SK-N-SH (cell line): Measurements from ENCODE around the gene TMPRSS11D. TPM values are rescaled to one million over a fixed set of nuclear protein-coding genes. Genes with fewer than 3 reads are reported as not detected.

Experiments used
- CTCF ChIA-PET: fragments of 300-600, 350-600 bp; formaldehyde crosslinking; extraction: SDS; loops from one replicate; lab custom pipeline; 2021; lab: Yijun Ruan, JAX
- POLR2A ChIA-PET: fragments of 350-600 bp; sonication (Branson Sonifier 250); formaldehyde crosslinking; extraction: SDS; loops from one replicate; lab custom pipeline; 2020; ENCODE audit warnings: antibody characterized with exemption, inconsistent platforms; lab: Yijun Ruan, JAX
- DNase-seq: peaks from one replicate; pipeline ENCODE4 v3.0.0; 2012
- H2AFZ ChIP-seq: fragments of 200-600 bp; sonication (generic); 2 replicates; pipeline ENCODE4 v1.8.1; 2016; ENCODE audit warnings: antibody characterized with exemption, mild to moderate bottlenecking, low read depth
- H3F3A ChIP-seq: fragments of 200-600 bp; sonication (generic); replicated peaks from 2 replicates; pipeline ENCODE3; 2016; ENCODE audit warnings: antibody characterized with exemption, mild to moderate bottlenecking; ENCODE audit not compliant: insufficient read depth
- H3K27ac ChIP-seq, 2 experiments: fragments of 200-500 bp in 1 of 2; fragments of 200-600 bp in 1 of 2; sonication (Bioruptor generic) in 1 of 2; sonication (generic), shearing (Covaris generic) in 1 of 2; 2 replicates each; pipeline versions ENCODE4 v1.5.1 to v1.6.1; 2014 to 2016; ENCODE audit warnings: low read depth in 2 of 2, inconsistent platforms in 1 of 2, low read length in 1 of 2, mild to moderate bottlenecking in 1 of 2, mixed read lengths in 1 of 2
- H3K27me3 ChIP-seq: fragments of 200-600 bp; sonication (generic), shearing (Covaris generic); 2 replicates; pipeline ENCODE4 v1.6.1; 2016; ENCODE audit warnings: mixed run types; ENCODE audit not compliant: insufficient read depth
- H3K36me3 ChIP-seq, 2 experiments: fragments of 200-500 bp in 1 of 2; fragments of 200-600 bp in 1 of 2; sonication (Bioruptor generic) in 1 of 2; sonication (generic) in 1 of 2; replicated peaks in 1 of 2; 2 replicates each; pipeline versions ENCODE3 to v1.5.1; 2014 to 2016; ENCODE audit warnings: low read length in 1 of 2, mild to moderate bottlenecking in 1 of 2; ENCODE audit not compliant: insufficient read depth in 2 of 2, control insufficient read depth in 1 of 2
- H3K4me1 ChIP-seq, 2 experiments: fragments of 200-500 bp in 1 of 2; fragments of 200-600 bp in 1 of 2; sonication (Bioruptor generic) in 1 of 2; sonication (generic), shearing (Covaris generic) in 1 of 2; 2 replicates each; pipeline versions ENCODE4 v1.5.1 to v1.6.1; 2014 to 2016; ENCODE audit warnings: low read depth in 1 of 2, low read length in 1 of 2, mixed run types in 1 of 2; ENCODE audit not compliant: insufficient read depth in 2 of 2, control insufficient read depth in 1 of 2
- H3K4me2 ChIP-seq: fragments of 200-600 bp; sonication (generic), shearing (Covaris generic); 2 replicates; pipeline ENCODE4 v1.6.1; 2017; ENCODE audit warnings: mixed run types
- H3K4me3 ChIP-seq, 2 experiments: fragments of 200-500 bp in 1 of 2; fragments of 200-600 bp in 1 of 2; sonication (Bioruptor generic) in 1 of 2; sonication (generic), shearing (Covaris generic) in 1 of 2; 2 replicates each; pipeline versions ENCODE4 v1.5.1 to v1.8.1; 2014 to 2016; ENCODE audit warnings: low read depth in 2 of 2, inconsistent platforms in 1 of 2, low read length in 1 of 2, mild to moderate bottlenecking in 1 of 2, mixed read lengths in 1 of 2, moderate library complexity in 1 of 2
- H3K79me2 ChIP-seq: fragments of 200-600 bp; sonication (generic); 2 replicates; pipeline ENCODE4 v1.8.1; 2017; ENCODE audit warnings: mild to moderate bottlenecking; ENCODE audit not compliant: insufficient read depth
- H3K9ac ChIP-seq: fragments of 200-600 bp; sonication (generic); 2 replicates; pipeline ENCODE4 v1.6.1; 2017; ENCODE audit warnings: mixed run types
- H3K9me2 ChIP-seq: fragments of 200-600 bp; sonication (generic); 2 replicates; pipeline ENCODE4 v1.6.1; 2017; ENCODE audit warnings: mixed run types
- H3K9me3 ChIP-seq: fragments of 200-600 bp; sonication (generic); 2 replicates; pipeline ENCODE4 v1.6.1; 2017; ENCODE audit warnings: mixed run types, mild to moderate bottlenecking, moderate library complexity
- H4K20me1 ChIP-seq: fragments of 200-600 bp; sonication (generic); 2 replicates; pipeline ENCODE4 v1.6.1; 2017; ENCODE audit warnings: mild to moderate bottlenecking, mixed run types; ENCODE audit not compliant: insufficient read depth
- CHD2 ChIP-seq: fragments of 150-350 bp; IDR thresholded peaks from 2 replicates; pipeline ENCODE4 v1.6.1; 2018; ENCODE audit warnings: low read length; ENCODE audit not compliant: partially characterized antibody
- ELF1 ChIP-seq: IDR thresholded peaks from 2 replicates; pipeline ENCODE4 v1.4.0; 2012
- EP300 ChIP-seq, 2 experiments: IDR thresholded peaks; 2 replicates each; pipeline versions ENCODE4 v1.4.0 to v1.6.1; 2012; ENCODE audit warnings: borderline replicate concordance in 1 of 2, low read depth in 1 of 2, low read length in 1 of 2
- EZH2phosphoT487 ChIP-seq: fragments of 200-600 bp; sonication (generic); IDR thresholded peaks from 2 replicates; pipeline ENCODE4 v1.6.1; 2017; ENCODE audit warnings: low read depth, mixed run types, mild to moderate bottlenecking, antibody characterized with exemption, moderate library complexity, borderline replicate concordance
- JUND ChIP-seq: IDR thresholded peaks from 2 replicates; pipeline ENCODE4 v1.4.0; 2012
- RCOR1 ChIP-seq: fragments of 150-350 bp; IDR thresholded peaks from 2 replicates; pipeline ENCODE4 v1.6.1; 2017; ENCODE audit warnings: antibody characterized with exemption, low read length
- RXRA ChIP-seq: IDR thresholded peaks from 2 replicates; pipeline ENCODE4 v1.4.0; 2012; ENCODE audit warnings: low read depth, mild to moderate bottlenecking, borderline replicate concordance
- SMC3 ChIP-seq: IDR thresholded peaks from 2 replicates; pipeline ENCODE4 v1.6.1; 2012; ENCODE audit warnings: low read depth, low read length, improper control_type of control experiment
- TCF12 ChIP-seq: IDR thresholded peaks from 2 replicates; pipeline ENCODE4 v1.4.0; 2012
- YY1 ChIP-seq: IDR thresholded peaks from 2 replicates; pipeline ENCODE4 v1.4.0; 2012; ENCODE audit warnings: low read depth, mild to moderate bottlenecking
- WGBS: methylation state at CpG from one replicate; pipeline ENCODE4 v1.1.6; 2017; ENCODE audit warnings: low lambda C conversion rate; 5-methylcytosine and 5-hydroxymethylcytosine counted together
- polyA plus RNA-seq, 3 experiments: library from polyadenylated mRNA; depleted of rRNA; stranded (reverse); fragments of >200 nt; gene quantifications; 2 replicates each; pipeline ENCODE4 v1.2.3, GENCODE V29; 2012
- TF ChIP-seq, protein P1 (sequence below): IDR thresholded peaks from 2 replicates; pipeline ENCODE4 v1.6.1; 2012; ENCODE audit warnings: mild to moderate bottlenecking, low read depth, low read length, moderate library complexity
- TF ChIP-seq, protein P2 (sequence below): IDR thresholded peaks from 2 replicates; pipeline ENCODE4 v1.4.0; 2012; ENCODE audit warnings: low read depth, borderline replicate concordance
- TF ChIP-seq, protein P3 (sequence below): fragments of 200-600 bp; sonication (generic); IDR thresholded peaks from 2 replicates; pipeline ENCODE4 v1.6.1; 2017; ENCODE audit warnings: antibody characterized with exemption, mild to moderate bottlenecking, moderate library complexity

Gene TMPRSS11D
- polyA plus RNA-seq, 1 of the 3 experiments (the other 2 are of a cell fraction), result 0.02 TPM

DNA sequence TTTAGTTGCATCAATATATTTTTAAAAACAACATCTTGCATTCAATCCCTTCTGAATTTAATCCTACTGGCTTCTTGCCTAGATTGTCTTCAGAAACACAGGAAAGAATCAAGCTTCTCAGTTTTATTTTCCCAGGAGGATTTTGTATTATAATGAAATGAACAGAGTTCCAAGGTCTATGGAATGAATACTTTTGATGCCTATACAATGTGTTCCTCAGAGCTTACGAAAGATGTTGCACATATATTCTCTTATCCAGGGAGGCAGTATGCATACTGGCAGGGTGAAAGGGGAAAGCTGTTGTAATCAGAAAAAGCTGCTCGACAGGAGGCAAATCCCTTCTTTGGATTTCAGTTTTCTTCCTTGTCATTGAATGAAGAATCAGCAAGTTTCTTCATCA is 8.8 kb downstream of the TMPRSS11D start (continued):
- TF ChIP-seq, protein P1, sequence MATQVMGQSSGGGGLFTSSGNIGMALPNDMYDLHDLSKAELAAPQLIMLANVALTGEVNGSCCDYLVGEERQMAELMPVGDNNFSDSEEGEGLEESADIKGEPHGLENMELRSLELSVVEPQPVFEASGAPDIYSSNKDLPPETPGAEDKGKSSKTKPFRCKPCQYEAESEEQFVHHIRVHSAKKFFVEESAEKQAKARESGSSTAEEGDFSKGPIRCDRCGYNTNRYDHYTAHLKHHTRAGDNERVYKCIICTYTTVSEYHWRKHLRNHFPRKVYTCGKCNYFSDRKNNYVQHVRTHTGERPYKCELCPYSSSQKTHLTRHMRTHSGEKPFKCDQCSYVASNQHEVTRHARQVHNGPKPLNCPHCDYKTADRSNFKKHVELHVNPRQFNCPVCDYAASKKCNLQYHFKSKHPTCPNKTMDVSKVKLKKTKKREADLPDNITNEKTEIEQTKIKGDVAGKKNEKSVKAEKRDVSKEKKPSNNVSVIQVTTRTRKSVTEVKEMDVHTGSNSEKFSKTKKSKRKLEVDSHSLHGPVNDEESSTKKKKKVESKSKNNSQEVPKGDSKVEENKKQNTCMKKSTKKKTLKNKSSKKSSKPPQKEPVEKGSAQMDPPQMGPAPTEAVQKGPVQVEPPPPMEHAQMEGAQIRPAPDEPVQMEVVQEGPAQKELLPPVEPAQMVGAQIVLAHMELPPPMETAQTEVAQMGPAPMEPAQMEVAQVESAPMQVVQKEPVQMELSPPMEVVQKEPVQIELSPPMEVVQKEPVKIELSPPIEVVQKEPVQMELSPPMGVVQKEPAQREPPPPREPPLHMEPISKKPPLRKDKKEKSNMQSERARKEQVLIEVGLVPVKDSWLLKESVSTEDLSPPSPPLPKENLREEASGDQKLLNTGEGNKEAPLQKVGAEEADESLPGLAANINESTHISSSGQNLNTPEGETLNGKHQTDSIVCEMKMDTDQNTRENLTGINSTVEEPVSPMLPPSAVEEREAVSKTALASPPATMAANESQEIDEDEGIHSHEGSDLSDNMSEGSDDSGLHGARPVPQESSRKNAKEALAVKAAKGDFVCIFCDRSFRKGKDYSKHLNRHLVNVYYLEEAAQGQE, result no peak

DNA sequence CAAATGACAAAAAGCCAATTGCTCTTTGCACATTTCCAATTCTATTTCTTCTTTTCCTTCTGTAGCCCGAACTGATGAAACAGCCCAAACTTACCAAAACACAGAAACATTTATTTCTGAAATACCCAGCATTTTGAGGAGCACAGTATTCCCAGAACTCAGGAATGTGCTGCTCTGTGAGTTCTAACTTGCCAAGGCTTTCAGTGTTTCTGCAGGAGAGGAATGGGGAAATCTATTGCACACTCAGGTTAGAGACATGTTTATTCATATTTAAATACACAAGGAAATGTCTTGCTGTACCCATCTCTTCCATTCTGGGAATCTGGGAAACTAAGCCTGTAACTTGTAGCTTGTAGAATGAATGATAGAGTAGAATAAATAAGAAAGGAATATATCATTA is 10.7 kb downstream of the TMPRSS11D start:
- Histone ChIP-seq H3K27ac (no peak overlapping the region), H3K79me2 (no peaks in the 10 kb centered on the region), H3K9me2 (no peaks in the 10 kb centered on the region), H3K9me3 (no peaks in the 10 kb centered on the region)
- POLR2A ChIA-PET, result no interaction called here
- no peak for DNase-seq
- TF ChIP-seq EP300 (IDR thresholded peaks at IDR 0.05; ENCODE audit: borderline replicate concordance in 1 of 2, low read depth in 1 of 2, low read length in 1 of 2) (no peak), CHD2 (no peak), RXRA (no peak), RCOR1 (no peak), TCF12 (no peak), YY1 (no peak), ELF1 (no peak), EZH2phosphoT487 (no peak), SMC3 (no peak), JUND (no peak)
- TF ChIP-seq, protein P2, sequence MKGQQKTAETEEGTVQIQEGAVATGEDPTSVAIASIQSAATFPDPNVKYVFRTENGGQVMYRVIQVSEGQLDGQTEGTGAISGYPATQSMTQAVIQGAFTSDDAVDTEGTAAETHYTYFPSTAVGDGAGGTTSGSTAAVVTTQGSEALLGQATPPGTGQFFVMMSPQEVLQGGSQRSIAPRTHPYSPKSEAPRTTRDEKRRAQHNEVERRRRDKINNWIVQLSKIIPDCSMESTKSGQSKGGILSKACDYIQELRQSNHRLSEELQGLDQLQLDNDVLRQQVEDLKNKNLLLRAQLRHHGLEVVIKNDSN, result no peak
- TF ChIP-seq, protein P1, result no peak
- TF ChIP-seq, protein P3, sequence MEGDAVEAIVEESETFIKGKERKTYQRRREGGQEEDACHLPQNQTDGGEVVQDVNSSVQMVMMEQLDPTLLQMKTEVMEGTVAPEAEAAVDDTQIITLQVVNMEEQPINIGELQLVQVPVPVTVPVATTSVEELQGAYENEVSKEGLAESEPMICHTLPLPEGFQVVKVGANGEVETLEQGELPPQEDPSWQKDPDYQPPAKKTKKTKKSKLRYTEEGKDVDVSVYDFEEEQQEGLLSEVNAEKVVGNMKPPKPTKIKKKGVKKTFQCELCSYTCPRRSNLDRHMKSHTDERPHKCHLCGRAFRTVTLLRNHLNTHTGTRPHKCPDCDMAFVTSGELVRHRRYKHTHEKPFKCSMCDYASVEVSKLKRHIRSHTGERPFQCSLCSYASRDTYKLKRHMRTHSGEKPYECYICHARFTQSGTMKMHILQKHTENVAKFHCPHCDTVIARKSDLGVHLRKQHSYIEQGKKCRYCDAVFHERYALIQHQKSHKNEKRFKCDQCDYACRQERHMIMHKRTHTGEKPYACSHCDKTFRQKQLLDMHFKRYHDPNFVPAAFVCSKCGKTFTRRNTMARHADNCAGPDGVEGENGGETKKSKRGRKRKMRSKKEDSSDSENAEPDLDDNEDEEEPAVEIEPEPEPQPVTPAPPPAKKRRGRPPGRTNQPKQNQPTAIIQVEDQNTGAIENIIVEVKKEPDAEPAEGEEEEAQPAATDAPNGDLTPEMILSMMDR, result no peak
- TF ChIP-seq, all 33 proteins: peak for 0
- no peak overlapping the region for H3K9ac ChIP-seq
- 13% methylated on average over 1 of the region's 1 CpG for WGBS
- H3K4me3 ChIP-seq, result no peak overlapping the region
- peak overlapping the region; percentile 9; the same call in 1 of the 2 replicates for H2AFZ ChIP-seq
- no peaks in the 10 kb centered on the region for H3K36me3 ChIP-seq
- CTCF ChIA-PET, result no interaction called here
- no peaks in the 10 kb centered on the region for H4K20me1 ChIP-seq
- H3K27me3 ChIP-seq, result no peaks in the 10 kb centered on the region
- H3K4me1 ChIP-seq, result no peaks in the 10 kb centered on the region
- no peak overlapping the region for H3K4me2 ChIP-seq
- no peaks in the 10 kb centered on the region for H3F3A ChIP-seq
